Skin of body (tissue), 2 donors: ENCODE results near the gene C2CD3. TPM values are rescaled to one million over a fixed set of nuclear protein-coding genes. Genes with fewer than 3 reads are reported as not detected.
A peak's percentile ranks its signal among the peaks of the same experiment; 100 is the strongest.

Experiments used
- DNase-seq: peaks from one replicate; lab custom pipeline; 2025; lab: John Stamatoyannopoulos, UW
- total RNA-seq: library from RNA; depleted of rRNA; stranded (reverse); fragments of >200 nt; gene quantifications from one replicate; pipeline ENCODE4 v1.2.3, GENCODE V29; 2014

The C2CD3 gene
- total RNA-seq, 1 donor from 2014 or later: 16.2 TPM

- DNase-seq: peak; percentile 57
These were observed 188.2 kb downstream of the C2CD3 start, which contains the start of gene UCP2 for GRCh38 chr11:73982595-73982989. Gene UCP2, minus strand, starts transcription at chr11:73982843. Its CDS starts 4,465 bp downstream, at chr11:73978378.

DNA sequence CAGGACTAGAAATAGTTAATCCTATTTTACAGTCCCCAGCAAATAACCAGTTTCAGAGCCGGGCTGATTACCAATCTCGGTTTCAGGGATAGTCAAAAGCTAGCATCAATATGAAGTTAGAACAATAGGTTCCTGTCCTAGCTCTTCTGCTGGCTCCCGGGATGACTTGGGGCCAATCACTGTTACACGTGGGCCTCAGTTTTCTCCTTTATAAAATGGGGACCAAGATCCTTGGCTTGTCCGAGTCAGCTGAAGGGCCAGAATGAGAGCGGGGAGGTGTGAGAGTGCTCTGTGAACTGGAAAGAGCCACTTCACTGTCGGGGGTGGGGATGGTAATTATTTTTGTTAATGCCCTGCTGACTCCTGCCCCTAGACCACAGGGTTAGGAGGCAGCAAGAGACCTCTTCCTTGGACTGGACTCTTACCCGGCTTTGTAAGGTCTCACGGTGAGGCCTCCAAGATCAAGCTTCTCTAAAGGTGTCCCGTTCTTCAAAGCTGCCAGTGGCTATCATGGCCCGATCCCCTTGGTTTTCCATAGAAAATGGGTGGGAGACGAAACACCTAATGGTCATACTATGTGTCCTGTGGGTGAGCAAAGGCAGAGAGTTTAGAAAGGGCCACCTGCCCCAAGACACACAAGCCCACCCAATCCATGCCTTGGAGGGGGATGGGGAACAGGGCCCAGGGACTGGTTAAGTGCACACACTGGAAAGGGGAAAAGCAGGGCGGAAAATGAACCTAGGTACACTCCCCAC is 189.6 kb downstream of the C2CD3 start:
- no peak for DNase-seq

GRCh38 chr11:73980001-73980961 is 190.5 kb downstream of the C2CD3 start:
- no peak for DNase-seq

- no peak for DNase-seq
These were observed 192.2 kb downstream of the C2CD3 start for GRCh38 chr11:73978576-73979086.

GRCh38 chr11:73977856-73978519 is 192.8 kb downstream of the C2CD3 start:
- DNase-seq: no peak

- DNase-seq: no peak
These were observed 194.2 kb downstream of the C2CD3 start for GRCh38 chr11:73976451-73977151.

DNA sequence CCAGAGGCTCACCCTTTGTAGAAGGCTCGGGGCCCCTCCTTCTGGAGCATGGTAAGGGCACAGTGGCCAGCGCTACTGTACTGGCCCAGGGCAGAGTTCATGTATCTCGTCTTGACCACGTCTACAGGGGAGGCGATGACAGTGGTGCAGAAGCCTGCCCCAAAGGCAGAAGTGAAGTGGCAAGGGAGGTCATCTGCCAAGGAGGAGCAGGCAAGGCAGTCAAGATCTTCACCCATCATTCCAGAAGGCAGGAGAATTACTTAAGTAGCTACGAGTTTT is 195.4 kb downstream of the C2CD3 start:
- DNase-seq: no peak

- DNase-seq: no peak
These were observed 196.0 kb downstream of the C2CD3 start for GRCh38 chr11:73974604-73975478.

- DNase-seq: no peak
These were observed 198.0 kb downstream of the C2CD3 start for GRCh38 chr11:73972620-73973449.

DNA sequence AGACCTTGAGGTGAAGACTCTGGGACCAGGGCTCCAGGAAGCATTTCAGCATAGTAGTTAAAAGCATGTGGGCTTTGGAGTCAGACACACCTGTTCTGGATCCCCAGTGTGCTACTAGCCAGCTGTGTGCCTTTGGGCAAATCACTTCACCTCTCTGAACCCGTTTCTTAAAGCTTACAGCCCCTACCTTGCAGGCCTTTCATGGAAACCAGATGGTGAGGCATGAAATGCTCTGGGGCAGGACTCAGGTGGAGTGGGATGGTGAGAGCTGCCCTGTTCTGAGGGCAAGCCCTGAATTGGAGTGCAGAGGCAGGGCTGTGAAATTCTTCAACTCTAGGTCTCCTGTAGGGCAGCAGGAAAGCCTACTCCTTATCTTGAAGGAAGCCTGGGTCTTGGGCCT is 198.6 kb downstream of the C2CD3 start:
- DNase-seq: no peak

DNA sequence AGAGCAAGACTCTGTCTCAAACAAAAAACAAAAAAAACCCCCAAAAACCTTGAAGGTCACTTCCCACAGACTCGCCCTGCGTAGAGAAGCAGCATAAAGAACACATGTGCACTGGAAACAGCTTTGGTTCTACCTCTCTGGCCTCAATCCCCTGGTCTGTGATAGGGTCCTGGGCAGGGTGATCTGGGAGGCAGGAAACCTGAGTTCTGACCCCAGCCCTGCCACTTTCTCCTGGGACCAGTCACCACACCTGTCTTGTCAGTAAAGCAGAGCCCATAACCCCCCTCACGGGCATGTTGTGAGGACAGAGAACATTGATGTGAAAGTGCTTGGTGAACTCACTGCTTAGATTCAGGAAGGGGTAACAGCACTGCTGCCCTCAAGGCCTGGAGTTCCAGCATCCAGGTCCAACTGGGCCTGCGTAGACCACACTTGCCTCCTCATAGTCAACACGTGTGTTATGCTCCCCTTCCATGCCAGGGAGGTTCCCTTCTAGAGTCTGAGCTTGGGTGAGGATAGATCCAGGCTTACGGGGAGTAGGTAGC is 199.6 kb downstream of the C2CD3 start:
- no peak for DNase-seq

DNA sequence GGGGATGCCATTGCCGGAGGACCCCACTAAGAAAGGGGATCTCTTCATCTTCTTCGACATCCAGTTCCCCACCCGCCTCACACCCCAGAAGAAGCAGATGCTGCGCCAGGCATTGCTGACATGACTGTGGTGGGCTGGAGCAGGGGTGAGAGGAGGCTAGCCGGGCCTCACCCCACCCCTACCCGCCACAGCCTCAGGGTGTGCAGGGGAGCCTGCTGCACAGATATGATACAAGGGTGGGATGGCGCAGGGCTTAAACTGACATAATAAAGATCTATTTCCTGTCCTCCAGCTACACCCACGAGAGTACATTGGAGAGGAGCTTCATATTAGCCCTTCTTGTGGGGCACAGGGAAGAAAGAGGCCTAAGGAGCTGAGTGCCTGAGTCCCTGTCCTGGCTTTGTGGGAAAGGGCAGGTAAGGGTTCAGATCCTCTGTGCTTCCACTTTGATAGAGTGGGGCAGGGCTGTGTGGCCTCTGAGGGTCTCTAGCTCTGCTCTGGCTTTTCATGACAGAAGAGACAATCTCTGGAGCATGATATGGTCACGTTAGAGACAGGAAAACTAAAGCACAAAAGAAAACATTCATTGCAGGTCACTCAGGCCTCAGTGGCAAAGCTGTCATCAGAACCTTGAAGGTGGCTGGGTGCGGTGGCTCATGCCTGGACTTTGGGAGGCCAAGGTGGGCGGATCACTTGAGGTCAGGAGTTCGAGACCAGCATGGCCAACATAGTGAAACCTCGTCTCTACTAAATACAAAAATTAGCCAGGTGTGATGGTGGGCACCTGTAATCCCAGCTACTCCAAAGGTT is 200.6 kb downstream of the C2CD3 start:
- DNase-seq: no peak

DNA sequence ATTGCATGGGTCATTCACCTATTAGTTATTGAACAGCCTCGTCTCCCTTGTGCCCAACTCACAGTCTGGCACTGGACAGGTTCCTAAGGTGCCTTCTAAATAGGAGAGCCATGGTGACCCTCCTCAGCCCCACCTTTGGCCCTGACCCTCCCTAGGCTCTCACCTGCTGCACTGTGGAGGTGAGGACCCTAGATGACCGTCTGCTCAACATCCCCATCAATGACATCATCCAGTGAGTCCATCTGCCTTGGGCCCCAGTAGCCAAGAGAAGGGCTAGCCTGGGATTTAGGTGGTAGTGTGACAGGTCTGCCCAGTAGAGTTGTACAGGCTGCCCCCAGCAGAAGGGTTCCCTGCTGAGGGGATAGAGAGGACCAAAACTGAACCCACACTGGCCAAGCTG is 201.7 kb downstream of the C2CD3 start:
- no peak for DNase-seq

- no peak for DNase-seq
These were observed 202.3 kb downstream of the C2CD3 start for GRCh38 chr11:73968356-73968966.

- DNase-seq: no peak
These were observed 205.1 kb downstream of the C2CD3 start for GRCh38 chr11:73965764-73966121.

GRCh38 chr11:73965076-73965763 is 205.6 kb downstream of the C2CD3 start:
- no peak for DNase-seq

DNA sequence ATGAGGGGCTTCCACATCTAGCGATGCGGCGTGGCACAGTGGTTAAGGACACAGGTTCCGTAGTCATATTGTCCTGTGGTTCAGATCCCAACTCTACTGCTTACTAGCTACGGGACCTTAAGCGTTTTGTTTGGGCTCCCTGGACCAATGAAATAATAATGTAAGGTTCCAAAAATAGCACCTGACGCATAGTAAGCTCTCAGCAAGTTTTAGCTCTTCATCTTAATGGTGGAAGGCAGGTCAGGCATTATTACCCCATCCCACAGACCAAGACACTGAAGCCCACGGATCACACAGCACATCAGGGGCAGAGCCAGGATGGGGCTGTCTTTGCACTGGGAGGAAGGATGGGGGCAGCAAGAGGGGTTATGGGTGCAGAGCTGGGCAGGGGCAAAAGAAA is 206.9 kb downstream of the C2CD3 start:
- no peak for DNase-seq
